ENCODE measurements around the gene LAP3. TPM values are rescaled to one million over a fixed set of nuclear protein-coding genes. Genes with fewer than 3 reads are reported as not detected.
"Not testable (repeated sequence)": the region's sequence is repeated elsewhere in the genome, so short reads cannot be mapped to it uniquely, and the experiment has no call there.

Gene LAP3
- total RNA-seq, 6 experiments from 2014 or later, result 70.9 to 138 (median 102) TPM

DNA sequence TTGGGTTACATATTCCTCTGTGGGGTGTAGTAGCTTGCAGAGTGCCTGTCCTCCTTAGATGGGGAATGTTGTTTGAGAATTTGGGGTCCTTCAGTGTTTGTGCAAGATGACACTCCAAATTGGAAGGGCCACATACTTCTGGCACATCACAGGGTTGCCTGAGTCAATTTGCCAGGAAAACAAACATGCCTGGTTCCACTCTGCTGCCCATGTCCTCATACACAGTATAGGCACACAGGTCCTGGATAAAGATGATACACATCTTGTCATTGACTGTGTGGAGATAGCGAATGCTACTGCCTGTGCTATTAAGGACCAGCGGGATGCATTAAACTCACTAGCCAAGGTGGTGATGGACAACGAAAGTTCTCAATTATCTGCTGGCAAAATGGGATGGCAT is 11.2 kb upstream of the LAP3 start:
- Histone ChIP-seq H3K4me1 (peaks cover 0 to 9% (median 0%) of the 10 kb centered on the region in 4 donors), H3K4me3 (no peak overlapping the region)

GRCh38 chr4:17567271-17567670 is 9.7 kb upstream of the LAP3 start:
- no peaks in the 10 kb centered on the region for H3K9me3 ChIP-seq
- intact Hi-C loops (cut with DNase I), result no loop called here
- WGBS (ENCODE audit: insufficient coverage, low coverage, low lambda C conversion rate, missing lambda C conversion rate), result 75% methylated on average over 2 of the region's 2 CpGs
- H3K27me3 ChIP-seq, result no peaks in the 10 kb centered on the region
- ATAC-seq (no peak), DNase-seq (no peak)
- TF ChIP-seq CTCF (IDR thresholded peaks at IDR 0.05), result no peak
- no peak overlapping the region for H3K4me3 ChIP-seq
- H3K36me3 ChIP-seq, result no peaks in the 10 kb centered on the region
- H3K27ac ChIP-seq, result no peak overlapping the region
- peaks cover 0 to 7% (median 0%) of the 10 kb centered on the region in 4 donors for H3K4me1 ChIP-seq

More for the DNA sequence above, 11.2 kb upstream of the LAP3 start:
- TF ChIP-seq POLR2A (IDR thresholded peaks at IDR 0.05) (no peak), CTCF (IDR thresholded peaks at IDR 0.05) (no peak)
- Histone ChIP-seq H3K27ac (no peak overlapping the region), H3K36me3 (no peaks in the 10 kb centered on the region), H3K27me3 (no peaks in the 10 kb centered on the region), H3K9me3 (no peaks in the 10 kb centered on the region)
- intact Hi-C loops (cut with DNase I), result no loop called here
- 85% methylated on average over 3 of the region's 3 CpGs for WGBS (ENCODE audit: insufficient coverage, low coverage, low lambda C conversion rate, missing lambda C conversion rate)
- DNase-seq (no peak), ATAC-seq (peak; percentile 53 to 74 (median 54))

DNA sequence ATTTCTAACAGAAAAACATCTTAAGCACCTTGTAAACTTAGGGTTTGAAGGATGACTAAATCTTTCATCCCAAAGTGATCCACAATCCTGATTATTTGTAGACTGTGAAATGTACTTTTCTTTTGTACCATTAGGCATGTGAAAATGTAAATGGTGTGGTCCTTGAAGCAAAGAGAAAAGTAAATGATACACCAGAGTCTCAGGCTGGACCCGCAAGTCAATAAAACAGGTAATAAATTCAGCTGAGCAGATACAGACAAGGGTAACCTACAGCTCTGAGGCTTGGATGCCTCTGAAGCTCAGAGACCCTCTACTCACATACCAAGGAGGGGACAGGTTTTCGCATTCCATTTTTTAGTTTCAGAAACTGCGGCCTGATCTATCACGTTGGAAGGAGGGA is 2.8 kb upstream of the LAP3 start:
- Histone ChIP-seq H3K4me3 (no peak overlapping the region), H3K36me3 (no peaks in the 10 kb centered on the region), H3K27ac (no peak overlapping the region), H3K27me3 (no peaks in the 10 kb centered on the region), H3K4me1 (peaks cover 0 to 12% (median 1%) of the 10 kb centered on the region in 4 donors), H3K9me3 (no peaks in the 10 kb centered on the region)
- no peak for ATAC-seq
- WGBS (ENCODE audit: insufficient coverage, low coverage, low lambda C conversion rate, missing lambda C conversion rate), result 96% methylated on average over 4 of the region's 4 CpGs
- intact Hi-C loops (cut with DNase I), result no loop called here
- DNase-seq, result no peak
- TF ChIP-seq POLR2A (IDR thresholded peaks at IDR 0.05), result no peak

- H3K27ac ChIP-seq; DNase-seq; intact Hi-C loops (cut with DNase I); H3K4me3 ChIP-seq; ATAC-seq; H3K36me3 ChIP-seq; H3K27me3 ChIP-seq; H3K9me3 ChIP-seq: not testable (repeated sequence)
- H3K4me1 ChIP-seq, result peaks cover 0 to 21% (median 6%) of the 10 kb centered on the region in 4 donors
- WGBS (ENCODE audit: insufficient coverage, low coverage, low lambda C conversion rate, missing lambda C conversion rate), result 98% methylated on average over 8 of the region's 12 CpGs
Observed at GRCh38 chr4:17575177-17575576, 1.8 kb upstream of the LAP3 start.

DNA sequence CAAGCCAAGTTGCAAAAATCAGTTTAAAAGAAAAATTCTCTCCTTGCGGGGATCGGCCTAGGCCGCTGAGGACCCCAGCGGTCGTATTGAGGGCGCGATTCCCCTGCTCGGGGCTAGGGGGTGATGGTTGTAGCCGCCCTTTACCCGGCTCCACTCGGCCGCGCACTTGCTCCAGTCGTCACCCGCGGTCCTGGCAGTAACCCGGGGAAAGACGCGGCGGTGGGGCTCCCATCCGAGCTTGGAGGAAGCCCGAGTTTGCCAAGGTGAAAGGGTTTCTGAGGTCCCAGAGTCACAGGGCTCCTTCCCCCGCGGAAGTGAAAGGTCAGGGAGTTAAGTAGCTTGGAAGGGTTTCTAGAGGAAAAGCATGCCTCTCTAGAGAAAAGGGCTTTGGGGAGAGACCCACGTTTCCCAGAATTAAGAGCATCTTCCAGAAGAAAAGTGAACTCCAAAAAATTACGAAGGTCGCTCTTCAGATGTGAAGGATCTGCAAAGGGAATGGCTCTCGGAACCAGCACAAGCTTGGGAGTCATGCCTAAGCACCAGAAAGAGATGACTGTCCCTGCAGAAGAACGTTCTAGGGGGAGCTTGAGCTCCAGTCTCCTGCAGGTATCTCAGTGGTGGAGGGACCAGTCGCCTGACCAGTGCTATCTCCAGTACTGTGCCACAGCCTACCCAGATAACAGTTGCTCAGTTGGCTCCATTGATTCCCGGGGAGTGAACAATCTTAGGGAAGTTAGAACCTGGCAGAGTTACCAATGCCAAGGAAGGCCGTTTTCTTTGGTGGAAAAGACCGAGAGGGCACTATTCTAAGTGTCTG is 875 bp downstream of the LAP3 start:
- peaks cover 0 to 27% (median 15%) of the 10 kb centered on the region in 4 donors for H3K36me3 ChIP-seq
- 5% methylated on average over 11 of the region's 33 CpGs for WGBS (ENCODE audit: insufficient coverage, low coverage, low lambda C conversion rate, missing lambda C conversion rate)
- no peaks in the 10 kb centered on the region for H3K9me3 ChIP-seq
- DNase-seq (peak; percentile 64 to 65 (median 65)), ATAC-seq (peak; percentile 9 to 12 (median 11))
- no peak for TF ChIP-seq CTCF (IDR thresholded peaks at IDR 0.05)
- TF ChIP-seq POLR2A (IDR thresholded peaks at IDR 0.05), result no peak
- peak overlapping the region; percentile 77 to 94 (median 94) for H3K4me3 ChIP-seq
- no peaks in the 10 kb centered on the region for H3K27me3 ChIP-seq
- peak overlapping the region; percentile 91 to 94 (median 94) for H3K27ac ChIP-seq
- H3K4me1 ChIP-seq, result peaks cover 0 to 30% (median 10%) of the 10 kb centered on the region in 4 donors
- intact Hi-C loops (cut with DNase I), result no loop called here
